Karpas-422 (cell line): ENCODE measurements around the gene SH3BP5L. TPM values are rescaled to one million over a fixed set of nuclear protein-coding genes. Genes with fewer than 3 reads are reported as not detected.
A peak's percentile ranks its signal among the peaks of the same experiment; 100 is the strongest.
"Not testable (repeated sequence)": the region's sequence is repeated elsewhere in the genome, so short reads cannot be mapped to it uniquely, and the experiment has no call there.

Experiments
- DNase-seq: peaks from one replicate; pipeline ENCODE4 v3.0.0-alpha.2; 2015
- H2AFZ ChIP-seq: fragments of 200-600 bp; sonication (generic); 2 replicates; pipeline ENCODE4 v1.6.1; 2014; ENCODE audit warnings: antibody characterized with exemption, low read length, mixed read lengths
- H3K27ac ChIP-seq: fragments of 200-600 bp; sonication (generic); 2 replicates; pipeline ENCODE4 v1.5.1; 2014; ENCODE audit warnings: mild to moderate bottlenecking, low read length, moderate library complexity
- H3K27me3 ChIP-seq: fragments of 200-600 bp; sonication (generic); 2 replicates; pipeline ENCODE4 v1.6.1; 2014; ENCODE audit warnings: low read length, mixed read lengths
- H3K36me3 ChIP-seq: fragments of 200-600 bp; sonication (generic); 2 replicates; pipeline ENCODE4 v1.6.1; 2014; ENCODE audit warnings: low read length, mixed read lengths; ENCODE audit not compliant: insufficient read depth
- H3K4me1 ChIP-seq: fragments of 200-600 bp; sonication (generic); 2 replicates; pipeline ENCODE4 v1.6.1; 2014; ENCODE audit warnings: mild to moderate bottlenecking, low read length, mixed read lengths
- H3K4me2 ChIP-seq: fragments of 200-600 bp; sonication (generic); 2 replicates; pipeline ENCODE4 v1.6.1; 2014; ENCODE audit warnings: low read length, low read depth, mild to moderate bottlenecking; ENCODE audit not compliant: poor library complexity, severe bottlenecking
- H3K4me3 ChIP-seq: fragments of 200-600 bp; sonication (generic); 2 replicates; pipeline ENCODE4 v1.5.1; 2014; ENCODE audit warnings: mild to moderate bottlenecking, antibody characterized with exemption, low read length, mixed read lengths
- H3K79me2 ChIP-seq: fragments of 200-600 bp; sonication (generic); 2 replicates; pipeline ENCODE4 v1.6.1; 2014; ENCODE audit warnings: mild to moderate bottlenecking, low read length, mixed read lengths
- H3K9ac ChIP-seq: fragments of 200-600 bp; sonication (generic); 2 replicates; pipeline ENCODE4 v1.6.0; 2014; ENCODE audit warnings: low read length
- H3K9me2 ChIP-seq: fragments of 200-600 bp; sonication (generic), shearing (Covaris generic); replicated peaks from 2 replicates; pipeline ENCODE4 v1.6.0; 2014; ENCODE audit warnings: mild to moderate bottlenecking, low read length, moderate library complexity; ENCODE audit not compliant: insufficient read depth
- H3K9me3 ChIP-seq: fragments of 300-700, 200-600 bp; sonication (generic); 2 replicates; pipeline ENCODE4 v1.6.1; 2014; ENCODE audit warnings: low read length, mixed read lengths
- H4K20me1 ChIP-seq: fragments of 200-600 bp; sonication (generic); 2 replicates; pipeline ENCODE4 v1.6.1; 2014; ENCODE audit warnings: mild to moderate bottlenecking, antibody characterized with exemption, low read length, low read depth; ENCODE audit not compliant: insufficient read depth
- total RNA-seq: library from RNA; depleted of rRNA; stranded (reverse); fragments of >200 nt; shearing (Covaris generic); gene quantifications from 2 replicates; pipeline ENCODE4 v1.2.3, GENCODE V29; 2014; ENCODE audit warnings: low replicate concordance

Gene SH3BP5L
- total RNA-seq, 1 experiment from 2014 or later: 14.6 TPM

DNA sequence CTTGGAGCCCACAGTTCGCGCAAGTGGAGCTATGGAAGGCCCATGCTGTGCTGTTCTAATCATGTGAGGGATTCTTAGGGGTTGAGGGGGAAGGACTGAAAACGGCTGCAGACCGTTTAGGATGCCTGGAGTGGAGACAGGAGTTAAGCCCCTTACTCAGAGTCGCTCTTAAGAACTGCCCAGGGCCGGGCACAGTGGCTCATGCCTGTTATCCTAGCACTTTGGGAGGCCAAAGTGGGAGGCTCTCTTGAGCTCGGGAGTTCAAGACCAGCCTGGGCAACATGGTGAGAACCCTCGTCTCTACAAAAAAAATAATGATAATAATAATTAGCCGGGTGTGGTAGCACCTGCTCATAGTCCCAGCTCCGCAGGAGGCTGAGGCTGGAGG, 13.4 kb upstream of the SH3BP5L start:
- Histone ChIP-seq H4K20me1 (no peaks in the 10 kb centered on the region), H3K79me2 (peaks cover 46% of the 10 kb centered on the region), H3K4me3 (peak overlapping the region; percentile 75), H3K27ac (peak overlapping the region; percentile 80), H3K4me2 (peak overlapping the region; percentile 92), H3K9ac (peak overlapping the region; percentile 91), H3K36me3 (peaks cover 1% of the 10 kb centered on the region; the same call in 1 of the 2 replicates), H3K4me1 (peaks cover 44% of the 10 kb centered on the region), H3K9me2 (no peaks in the 10 kb centered on the region), H3K27me3 (no peaks in the 10 kb centered on the region), H3K9me3 (no peaks in the 10 kb centered on the region), H2AFZ (peak overlapping the region; percentile 77)
- DNase-seq: peak; percentile 47

- H3K9me2 ChIP-seq: no peaks in the 10 kb centered on the region
- peak overlapping the region; percentile 77 for H2AFZ ChIP-seq
- peaks cover 47% of the 10 kb centered on the region for H3K4me1 ChIP-seq
- H3K79me2 ChIP-seq: peaks cover 42% of the 10 kb centered on the region
- DNase-seq: peak; percentile 96
- H3K4me2 ChIP-seq: peak overlapping the region; percentile 92
- no peaks in the 10 kb centered on the region for H3K27me3 ChIP-seq
- no peaks in the 10 kb centered on the region for H3K36me3 ChIP-seq
- peak overlapping the region; percentile 91 for H3K9ac ChIP-seq
- H3K9me3 ChIP-seq: no peaks in the 10 kb centered on the region
- peak overlapping the region; percentile 80 for H3K27ac ChIP-seq
- no peaks in the 10 kb centered on the region for H4K20me1 ChIP-seq
- H3K4me3 ChIP-seq: peak overlapping the region; percentile 75
Observed at GRCh38 chr1:248838357-248839167, 12.8 kb upstream of the SH3BP5L start.

DNA sequence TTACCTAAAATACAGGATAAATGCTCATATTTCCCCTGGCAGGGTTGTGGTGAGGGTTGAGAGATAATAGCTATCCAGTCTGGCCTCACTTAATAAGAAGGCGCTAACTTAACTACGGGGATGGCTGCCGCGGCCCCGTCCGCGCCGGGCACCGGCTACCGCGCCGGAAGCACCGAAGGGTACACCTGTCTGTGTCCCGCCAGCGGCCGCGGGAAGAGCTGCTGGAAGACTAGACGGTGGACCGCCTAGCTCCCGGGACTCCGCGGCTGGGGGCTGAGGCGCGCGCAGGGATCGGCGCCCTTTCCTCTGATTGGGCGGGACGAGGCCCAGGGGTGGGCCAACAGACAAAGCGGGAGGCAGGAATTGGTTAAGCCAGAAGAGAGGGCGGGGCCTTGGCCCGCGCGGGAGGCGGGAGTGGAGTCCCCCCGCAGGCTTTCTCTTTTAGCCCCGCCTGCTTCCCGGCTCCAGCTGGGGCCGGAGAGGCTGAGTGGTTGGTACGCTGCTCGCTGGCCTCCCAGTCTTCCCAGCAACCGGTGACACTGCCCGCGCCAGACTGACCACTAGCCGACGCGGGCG, 12.2 kb upstream of the SH3BP5L start, which contains the start of gene ZNF672:
Gene ZNF672, plus strand, starts transcription at position 444 of the 576 bp plus-strand sequence. CDS start 9,051 bp downstream, outside the sequence.
- peak within 1 kb of the TSS; percentile 75 for H3K4me3 ChIP-seq

DNA sequence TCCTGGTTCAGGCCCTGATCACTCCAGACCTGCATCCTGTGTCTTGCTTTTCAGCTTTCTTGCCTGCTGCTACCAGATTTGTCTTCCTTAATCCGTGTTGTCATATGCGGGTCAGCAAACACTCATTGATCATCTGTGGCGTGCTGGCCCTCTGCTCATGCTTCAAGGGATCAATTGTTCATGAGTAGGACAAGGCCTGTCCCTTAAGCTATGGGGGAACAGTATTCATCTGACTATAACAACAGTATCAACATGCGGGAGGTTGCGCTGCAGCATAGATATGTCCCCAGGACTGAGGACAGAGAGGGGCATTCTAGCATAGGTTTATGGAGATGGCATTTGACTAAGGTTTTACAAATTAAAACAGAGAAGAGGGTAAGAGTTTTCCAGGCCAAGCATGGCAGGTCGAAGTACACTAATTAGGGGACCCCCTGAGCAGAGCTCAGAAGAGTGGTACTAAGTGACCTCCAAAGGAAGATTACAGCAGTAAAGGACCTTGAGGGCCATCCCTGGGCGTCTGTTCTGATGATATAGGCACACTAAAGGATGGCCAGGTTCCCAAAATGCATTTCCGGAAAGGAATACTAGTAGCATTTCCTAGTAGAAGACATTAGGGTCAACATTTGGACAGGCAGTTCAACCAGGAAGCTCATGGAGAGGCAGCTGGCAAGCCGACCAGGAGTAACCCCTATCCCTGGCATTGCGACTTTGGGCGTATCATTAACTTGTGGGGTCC, 11.5 kb upstream of the SH3BP5L start:
- H3K79me2 ChIP-seq: peaks cover 30% of the 10 kb centered on the region
- H2AFZ ChIP-seq: peak overlapping the region; percentile 64; the same call in 1 of the 2 replicates
- DNase-seq: no peak
- H3K4me1 ChIP-seq: peaks cover 35% of the 10 kb centered on the region
- H3K36me3 ChIP-seq: no peaks in the 10 kb centered on the region
- peak overlapping the region; percentile 75 for H3K4me3 ChIP-seq
- H3K9me3 ChIP-seq: no peaks in the 10 kb centered on the region
- H3K9ac ChIP-seq: peak overlapping the region; percentile 91
- H3K27me3 ChIP-seq: no peaks in the 10 kb centered on the region
- no peak overlapping the region for H3K27ac ChIP-seq
- H3K4me2 ChIP-seq: peak overlapping the region; percentile 92
- H4K20me1 ChIP-seq: no peaks in the 10 kb centered on the region
- no peaks in the 10 kb centered on the region for H3K9me2 ChIP-seq

More for the DNA sequence above, 12.2 kb upstream of the SH3BP5L start, which contains the start of gene ZNF672:
- Histone ChIP-seq H3K36me3 (no peaks in the 10 kb centered on the region), H4K20me1 (no peaks in the 10 kb centered on the region), H3K27ac (peak within 1 kb of the TSS; percentile 80), H3K79me2 (peaks cover 37% of the 10 kb centered on the region), H3K9me2 (no peaks in the 10 kb centered on the region), H3K9me3 (no peaks in the 10 kb centered on the region), H2AFZ (peak within 1 kb of the TSS; percentile 77), H3K9ac (peak within 1 kb of the TSS; percentile 91), H3K4me2 (peak within 1 kb of the TSS; percentile 92), H3K4me1 (peaks cover 42% of the 10 kb centered on the region), H3K27me3 (no peaks in the 10 kb centered on the region)
- DNase-seq: peak; percentile 98

GRCh38 chr1:248834343-248834940, 8.7 kb upstream of the SH3BP5L start:
- Histone ChIP-seq H3K9me3 (no peaks in the 10 kb centered on the region), H3K4me3 (no peak overlapping the region), H2AFZ (0 out of 2 replicates have a peak overlapping the region, but pooled peaks have one; percentile 20), H3K36me3 (no peaks in the 10 kb centered on the region), H3K79me2 (peaks cover 5% of the 10 kb centered on the region; the same call in 1 of the 2 replicates), H4K20me1 (no peaks in the 10 kb centered on the region), H3K9ac (no peak overlapping the region), H3K27me3 (no peaks in the 10 kb centered on the region), H3K4me1 (peaks cover 20% of the 10 kb centered on the region), H3K9me2 (no peaks in the 10 kb centered on the region), H3K27ac (no peak overlapping the region), H3K4me2 (no peak overlapping the region)
- DNase-seq: no peak

DNA sequence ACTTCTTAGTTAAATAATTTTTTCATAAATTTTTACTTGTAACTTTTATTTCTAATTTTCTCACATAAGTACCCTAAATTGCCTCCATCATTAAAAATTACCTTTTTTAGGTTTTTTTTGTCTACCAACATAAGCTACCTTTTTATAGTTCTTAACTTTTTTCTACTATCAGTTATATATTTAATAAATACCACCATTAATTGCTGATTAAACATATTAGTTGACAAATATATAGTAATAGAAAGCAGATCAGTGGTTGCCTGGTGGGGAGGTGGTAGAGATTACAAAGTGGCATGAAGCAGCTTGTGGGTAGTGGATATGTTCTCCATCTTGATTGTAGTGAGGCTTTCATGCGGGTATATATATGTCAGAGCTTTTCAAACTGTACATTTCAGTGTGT, 6.1 kb upstream of the SH3BP5L start:
- H3K36me3 ChIP-seq: no peaks in the 10 kb centered on the region

DNA sequence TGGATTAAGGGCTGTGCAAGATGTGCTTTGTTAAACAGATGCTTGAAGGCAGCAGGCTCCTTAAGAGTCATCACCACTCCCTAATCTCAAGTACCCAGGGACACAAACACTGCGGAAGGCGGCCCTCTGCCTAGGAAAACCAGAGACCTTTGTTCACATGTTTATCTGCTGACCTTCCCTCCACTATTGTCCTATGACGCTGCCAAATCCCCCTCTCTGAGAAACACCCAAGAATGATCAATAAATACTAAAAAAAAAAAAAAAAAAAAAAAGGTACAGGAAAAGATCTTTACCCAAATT, 5.0 kb upstream of the SH3BP5L start:
- not testable (repeated sequence) for DNase-seq, H3K9ac ChIP-seq, H4K20me1 ChIP-seq, H3K27ac ChIP-seq, H3K4me2 ChIP-seq, H2AFZ ChIP-seq, H3K9me3 ChIP-seq, H3K4me3 ChIP-seq, H3K36me3 ChIP-seq, H3K79me2 ChIP-seq, H3K9me2 ChIP-seq, H3K27me3 ChIP-seq
- H3K4me1 ChIP-seq: peaks cover 17% of the 10 kb centered on the region

More for the DNA sequence above, 6.1 kb upstream of the SH3BP5L start:
- no peak overlapping the region for H3K27ac ChIP-seq
- H2AFZ ChIP-seq: no peak overlapping the region
- H3K9me2 ChIP-seq: no peaks in the 10 kb centered on the region
- peaks cover 14% of the 10 kb centered on the region for H3K4me1 ChIP-seq
- no peak overlapping the region for H3K4me2 ChIP-seq
- no peaks in the 10 kb centered on the region for H3K79me2 ChIP-seq
- no peak overlapping the region for H3K9ac ChIP-seq
- H3K4me3 ChIP-seq: no peak overlapping the region
- no peaks in the 10 kb centered on the region for H3K9me3 ChIP-seq
- no peaks in the 10 kb centered on the region for H4K20me1 ChIP-seq
- no peak for DNase-seq
- no peaks in the 10 kb centered on the region for H3K27me3 ChIP-seq
